HFF-Myc (cell line): ENCODE data around the gene TTLL13.

Source experiments
- DNase-seq: peaks from one replicate; pipeline ENCODE4 v3.0.0-alpha.2; 2011; ENCODE audit warnings: low read depth; ENCODE audit errors: extremely low read depth
- H3K4me3 ChIP-seq: replicated peaks from 2 replicates; pipeline ENCODE4 v1.5.1; 2011; ENCODE audit warnings: low read depth, mild to moderate bottlenecking, control low read depth, low read length
- TF ChIP-seq, protein P1 (sequence below): IDR thresholded peaks from 2 replicates; pipeline ENCODE4 v1.5.1; 2012; ENCODE audit warnings: mild to moderate bottlenecking, low read depth, low read length, control low read depth; ENCODE audit errors: missing control alignments

TTLL13 gene

DNA sequence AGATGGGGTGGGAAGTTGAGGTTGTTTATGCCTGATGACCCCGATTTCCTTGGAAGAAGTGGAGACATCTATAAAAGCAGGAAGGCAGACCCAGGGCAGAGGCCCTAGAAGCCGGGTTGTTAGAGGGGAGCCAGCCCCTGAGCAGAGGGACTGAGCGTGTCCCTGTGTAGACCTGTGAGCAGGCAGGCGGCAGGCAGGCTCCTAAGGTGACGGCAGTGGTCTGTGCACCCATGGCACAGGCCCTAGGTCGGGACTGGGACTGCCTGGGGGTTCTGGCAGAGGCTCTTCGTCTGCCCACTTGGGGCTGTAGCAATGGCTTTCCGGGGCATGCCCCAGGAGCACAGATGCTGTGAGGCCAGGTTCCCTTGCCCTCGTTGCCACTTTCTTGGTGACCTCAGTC is 38.3 kb upstream of the TTLL13 start:
- TF ChIP-seq, protein P1, sequence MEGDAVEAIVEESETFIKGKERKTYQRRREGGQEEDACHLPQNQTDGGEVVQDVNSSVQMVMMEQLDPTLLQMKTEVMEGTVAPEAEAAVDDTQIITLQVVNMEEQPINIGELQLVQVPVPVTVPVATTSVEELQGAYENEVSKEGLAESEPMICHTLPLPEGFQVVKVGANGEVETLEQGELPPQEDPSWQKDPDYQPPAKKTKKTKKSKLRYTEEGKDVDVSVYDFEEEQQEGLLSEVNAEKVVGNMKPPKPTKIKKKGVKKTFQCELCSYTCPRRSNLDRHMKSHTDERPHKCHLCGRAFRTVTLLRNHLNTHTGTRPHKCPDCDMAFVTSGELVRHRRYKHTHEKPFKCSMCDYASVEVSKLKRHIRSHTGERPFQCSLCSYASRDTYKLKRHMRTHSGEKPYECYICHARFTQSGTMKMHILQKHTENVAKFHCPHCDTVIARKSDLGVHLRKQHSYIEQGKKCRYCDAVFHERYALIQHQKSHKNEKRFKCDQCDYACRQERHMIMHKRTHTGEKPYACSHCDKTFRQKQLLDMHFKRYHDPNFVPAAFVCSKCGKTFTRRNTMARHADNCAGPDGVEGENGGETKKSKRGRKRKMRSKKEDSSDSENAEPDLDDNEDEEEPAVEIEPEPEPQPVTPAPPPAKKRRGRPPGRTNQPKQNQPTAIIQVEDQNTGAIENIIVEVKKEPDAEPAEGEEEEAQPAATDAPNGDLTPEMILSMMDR: no peak
- H3K4me3 ChIP-seq: no peak overlapping the region
- DNase-seq: no peak

DNA sequence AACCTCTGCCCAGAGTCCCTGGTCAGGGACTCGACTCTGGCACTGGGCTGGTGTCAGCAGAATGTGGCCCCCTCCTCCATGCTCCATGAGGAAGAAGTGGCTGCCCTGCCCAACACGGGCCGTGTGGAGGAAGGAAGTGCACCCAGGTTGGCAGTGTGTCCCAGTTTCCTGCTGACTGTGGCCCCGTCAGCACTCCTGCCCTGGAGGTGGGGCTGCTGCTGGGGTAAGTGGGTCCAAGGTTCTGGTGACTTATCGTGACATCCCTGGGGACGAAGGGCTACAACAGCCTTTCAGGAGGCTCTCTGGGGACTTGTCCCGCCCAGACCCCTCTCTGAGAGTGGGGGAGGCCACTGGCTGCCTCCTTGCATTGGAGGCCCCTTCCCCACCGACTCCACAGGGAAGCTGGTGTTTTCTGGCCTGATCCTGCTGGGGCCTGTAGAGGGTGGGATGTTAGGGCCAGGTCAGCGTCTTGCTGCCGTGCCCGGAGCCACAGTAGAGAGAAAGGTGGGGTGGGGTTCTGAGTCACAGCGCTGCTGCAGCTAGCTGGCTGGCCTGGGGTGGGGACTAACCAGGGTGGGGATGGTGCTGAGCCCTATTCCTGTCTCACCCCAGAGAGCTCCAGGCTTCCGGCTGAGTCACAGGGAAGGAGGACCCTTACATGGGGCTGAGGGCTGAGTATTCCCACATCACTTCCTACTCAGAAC is 37.8 kb upstream of the TTLL13 start:
- no peak overlapping the region for H3K4me3 ChIP-seq
- TF ChIP-seq, protein P1: no peak

DNA sequence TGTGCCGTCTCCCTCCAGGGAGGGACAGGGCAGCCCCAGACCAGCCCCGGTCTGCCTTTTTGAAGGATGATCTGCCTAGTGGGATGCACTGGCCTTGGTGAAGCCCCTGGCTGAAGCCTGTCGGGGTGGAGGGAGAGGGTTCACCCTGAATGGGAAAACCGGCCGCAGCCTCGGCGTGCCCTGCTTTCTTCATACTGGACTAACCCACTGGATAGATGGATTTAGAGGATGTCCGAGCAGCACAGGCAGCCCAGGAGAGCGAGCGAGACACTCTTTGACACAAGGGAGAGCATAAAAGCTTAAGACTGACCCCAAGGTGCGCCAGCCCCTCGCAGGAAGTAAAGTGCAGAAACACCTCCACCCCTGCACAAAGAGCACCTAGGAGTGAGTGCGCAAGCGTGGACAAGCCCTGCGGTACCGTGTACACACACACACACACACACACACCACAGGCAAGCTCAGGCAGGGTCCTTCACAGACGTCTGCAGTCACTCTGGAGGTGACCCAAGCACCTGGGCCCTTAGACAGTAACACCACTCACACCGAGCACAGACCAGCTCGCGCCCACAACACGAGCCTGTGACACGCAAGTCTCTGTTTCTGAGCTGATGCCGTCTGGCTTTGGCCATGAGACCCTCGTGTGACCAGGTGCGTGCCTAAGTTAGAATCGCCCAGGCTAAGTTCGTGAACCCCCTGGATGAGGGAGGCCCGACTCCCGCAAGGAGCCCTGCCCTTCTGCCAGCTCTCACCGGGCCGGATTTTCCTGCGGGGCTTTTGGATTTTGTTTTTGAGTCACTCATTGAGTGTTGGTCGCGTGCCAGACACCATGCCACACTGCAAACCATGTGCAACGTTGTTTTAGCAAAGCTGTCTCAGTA is 36.9 kb upstream of the TTLL13 start:
- TF ChIP-seq, protein P1: no peak

More for the DNA sequence above, 37.8 kb upstream of the TTLL13 start:
- no peak for DNase-seq

DNA sequence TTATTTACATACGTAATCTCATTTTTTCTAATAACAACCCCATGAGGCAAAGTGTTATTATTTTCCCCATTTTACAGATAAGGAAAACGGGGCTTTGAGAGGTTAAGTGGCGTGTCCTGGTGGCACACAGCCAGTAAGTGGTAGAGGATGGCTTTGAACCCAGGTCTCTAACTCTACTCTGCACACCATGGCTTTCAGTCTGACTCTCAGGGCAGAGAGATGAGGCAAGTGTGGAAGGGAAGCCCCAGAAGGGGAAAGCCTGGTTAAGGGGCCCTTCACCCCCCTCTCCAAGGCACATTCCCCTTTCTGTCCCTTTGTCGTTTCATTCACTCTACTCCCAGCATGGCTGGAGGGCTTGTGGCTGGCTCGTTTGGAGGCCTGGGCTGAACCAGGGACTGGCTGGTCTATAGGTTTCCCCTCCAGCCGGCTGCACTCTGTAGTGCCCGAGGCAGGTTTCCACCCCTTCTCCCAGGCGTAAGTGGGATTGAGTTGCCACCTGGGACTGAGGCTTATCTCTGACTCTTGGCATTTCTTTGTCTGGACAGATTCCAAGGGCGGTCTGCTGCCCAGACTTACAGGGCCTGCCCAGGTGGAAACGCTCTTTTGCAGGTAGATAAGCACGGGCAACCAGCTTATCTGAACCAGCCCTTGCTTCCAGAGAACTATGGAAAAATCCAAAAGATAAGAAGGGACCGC is 36.1 kb upstream of the TTLL13 start:
- no peak overlapping the region for H3K4me3 ChIP-seq
- no peak for DNase-seq
- TF ChIP-seq, protein P1: no peak

More for the DNA sequence above, 36.9 kb upstream of the TTLL13 start:
- no peak for DNase-seq
- H3K4me3 ChIP-seq: no peak overlapping the region

DNA sequence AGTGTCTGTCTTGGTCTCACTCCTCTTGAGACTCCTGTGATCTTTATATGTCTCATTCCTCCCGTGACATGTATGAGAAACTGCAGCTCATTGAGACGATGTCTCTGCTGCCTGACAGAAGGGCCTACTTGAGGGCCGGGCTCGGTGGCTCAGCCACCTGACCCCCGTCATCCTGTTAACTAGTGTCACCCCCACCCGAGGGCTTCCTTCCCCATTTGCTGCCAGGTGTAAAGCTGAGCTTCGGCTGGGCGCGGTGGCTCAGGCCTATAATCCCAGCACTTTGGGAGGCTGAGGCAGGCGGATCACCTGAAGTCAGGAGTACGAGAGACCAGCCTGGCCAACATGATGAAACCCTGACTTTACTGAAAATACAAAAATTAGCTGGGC is 35.5 kb upstream of the TTLL13 start:
- TF ChIP-seq, protein P1: no peak
- no peak overlapping the region for H3K4me3 ChIP-seq
- no peak for DNase-seq

DNA sequence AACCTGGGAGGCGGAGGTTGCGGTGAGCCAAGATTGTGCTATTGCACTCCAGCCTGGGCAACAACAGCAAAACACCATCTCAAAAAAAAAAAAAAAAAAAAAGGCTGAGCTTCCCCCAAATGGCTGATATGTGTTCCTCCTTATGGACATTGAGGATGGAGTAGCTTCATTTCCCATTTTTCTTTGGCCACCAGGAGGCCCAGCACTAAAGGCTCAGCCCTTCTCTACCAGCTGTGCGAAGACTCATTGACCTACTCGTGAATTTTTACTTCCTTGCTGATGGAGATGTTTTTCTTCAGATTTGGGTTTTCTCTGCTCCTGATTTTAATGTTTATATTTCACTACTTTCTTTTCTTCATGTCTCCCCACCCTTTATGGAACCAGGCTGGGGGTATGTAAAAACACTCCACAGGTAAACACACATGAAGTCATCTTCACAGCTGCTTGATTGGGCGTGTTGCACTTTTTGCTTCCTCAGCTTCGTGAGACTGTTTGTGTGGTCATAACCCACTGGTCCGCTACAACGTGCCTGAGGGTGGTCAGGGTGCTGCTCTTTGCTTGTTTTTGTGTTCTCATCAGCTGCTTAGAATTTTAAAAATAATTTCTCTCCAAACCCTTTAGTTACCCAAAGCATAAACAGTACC is 34.7 kb upstream of the TTLL13 start:
- DNase-seq: no peak
- TF ChIP-seq, protein P1: peak; percentile 45
- H3K4me3 ChIP-seq: no peak overlapping the region
